ENCODE data around the gene TREM1. TPM values are rescaled to one million over a fixed set of nuclear protein-coding genes. Genes with fewer than 3 reads are reported as not detected.

The TREM1 gene
- total RNA-seq, 2 experiments from 2014 or later: not detected

DNA sequence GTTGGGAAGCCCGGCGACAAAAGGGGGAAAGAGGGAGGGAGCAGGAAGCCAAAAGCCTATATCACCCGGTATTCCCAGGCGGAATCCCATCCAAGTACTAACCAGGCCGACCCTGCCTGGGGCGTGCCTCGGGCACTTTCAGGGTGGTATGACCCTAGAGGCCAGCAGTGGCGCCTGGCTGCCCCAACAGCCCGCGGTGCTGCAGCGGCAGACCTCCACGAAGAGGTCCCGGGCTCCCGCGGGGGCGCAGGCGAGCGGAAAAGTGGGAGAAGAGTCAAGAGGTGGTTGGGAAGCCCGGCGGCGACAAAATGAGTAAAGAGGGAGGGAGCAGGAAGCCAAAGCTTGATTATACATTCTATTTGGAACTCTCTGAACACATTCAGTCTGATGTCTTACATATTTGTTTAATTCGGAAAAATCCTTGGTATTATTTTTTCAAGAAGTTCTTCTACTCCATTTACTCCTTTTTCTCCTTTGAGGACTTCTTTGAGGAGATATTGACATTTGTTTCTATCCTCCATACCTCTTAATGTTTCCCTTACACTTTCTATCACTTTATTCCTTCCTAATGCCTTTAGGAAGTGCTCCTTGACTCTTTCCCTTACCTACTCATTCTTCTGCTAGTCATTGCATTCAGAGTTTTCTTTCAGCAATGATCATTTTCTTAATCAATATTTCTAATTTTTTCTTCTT lies 46.9 kb downstream of the TREM1 start:
- H3K4me3 Mint-ChIP-seq: no peak overlapping the region

DNA sequence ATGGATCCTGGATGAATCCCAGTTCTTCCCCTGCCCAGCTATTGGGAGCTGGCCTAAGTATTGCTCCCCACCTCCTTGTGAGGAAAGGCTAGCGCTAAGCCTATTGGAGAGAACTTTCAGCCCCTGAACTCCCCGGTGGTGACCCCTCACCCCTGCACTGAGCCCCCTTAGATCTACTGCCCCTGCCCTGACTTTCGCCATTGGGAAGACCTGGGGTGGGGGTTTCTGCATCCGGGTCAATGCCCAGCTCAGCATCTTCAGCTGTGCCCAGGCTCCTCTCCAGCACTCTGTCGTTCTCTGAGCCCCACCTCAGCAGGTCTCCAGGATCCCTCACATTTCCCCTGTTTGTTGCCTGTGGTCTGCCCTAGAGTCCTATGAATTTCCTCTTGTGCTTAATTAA lies 49.4 kb downstream of the TREM1 start:
- POLR2A ChIA-PET: no interaction called here
- Mint-ChIP-seq H3K4me3 (no peak overlapping the region), H3K4me1 (peaks cover 2% of the 10 kb centered on the region), H3K27me3 (peaks cover 50% of the 10 kb centered on the region), H3K36me3 (peaks cover 2% of the 10 kb centered on the region), H3K27ac (no peak overlapping the region), H3K9me3 (no peaks in the 10 kb centered on the region)
- no peak for ATAC-seq (ENCODE audit: low read depth)
- DNase-seq: no peak

More for the DNA sequence above, 46.9 kb downstream of the TREM1 start:
- no peaks in the 10 kb centered on the region for H3K9me3 Mint-ChIP-seq
- POLR2A ChIA-PET: interaction anchor here (0.7 kb wide), 1 partner anchor 257 kb away, joined by 5 read pairs; no protein-coding TSS in a partner anchor
- H3K36me3 Mint-ChIP-seq: peaks cover 2% of the 10 kb centered on the region
- H3K27me3 Mint-ChIP-seq: peaks cover 46% of the 10 kb centered on the region
- no peak overlapping the region for H3K27ac Mint-ChIP-seq
- ATAC-seq (ENCODE audit: low read depth) (no peak), DNase-seq (no peak)
- H3K4me1 Mint-ChIP-seq: peaks cover 4% of the 10 kb centered on the region

DNA sequence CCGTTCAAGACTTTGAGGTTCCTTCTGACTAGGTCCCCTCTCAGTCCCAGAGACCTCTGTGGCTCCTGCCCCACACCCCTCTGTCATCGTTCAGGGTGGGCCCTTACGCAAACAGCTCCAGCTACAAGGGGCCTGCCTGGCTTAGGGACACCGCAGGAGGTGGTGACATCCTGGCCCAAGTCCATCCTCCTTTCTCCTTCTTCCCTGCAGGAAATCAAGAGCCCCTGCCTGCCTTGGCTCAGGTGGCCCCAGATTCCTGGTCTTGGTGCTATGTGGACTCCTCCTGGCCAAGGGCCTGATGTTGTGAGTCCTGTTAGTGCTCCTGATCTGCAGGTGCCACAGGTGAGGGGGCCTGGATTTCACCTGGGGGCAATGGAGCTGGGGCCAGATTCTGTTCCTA lies 50.2 kb downstream of the TREM1 start:
- no peak for DNase-seq
- Mint-ChIP-seq H3K27ac (no peak overlapping the region), H3K27me3 (peaks cover 53% of the 10 kb centered on the region), H3K36me3 (peaks cover 2% of the 10 kb centered on the region), H3K4me1 (peaks cover 2% of the 10 kb centered on the region), H3K9me3 (no peaks in the 10 kb centered on the region), H3K4me3 (no peak overlapping the region)
- POLR2A ChIA-PET: no interaction called here
- ATAC-seq (ENCODE audit: low read depth): no peak

DNA sequence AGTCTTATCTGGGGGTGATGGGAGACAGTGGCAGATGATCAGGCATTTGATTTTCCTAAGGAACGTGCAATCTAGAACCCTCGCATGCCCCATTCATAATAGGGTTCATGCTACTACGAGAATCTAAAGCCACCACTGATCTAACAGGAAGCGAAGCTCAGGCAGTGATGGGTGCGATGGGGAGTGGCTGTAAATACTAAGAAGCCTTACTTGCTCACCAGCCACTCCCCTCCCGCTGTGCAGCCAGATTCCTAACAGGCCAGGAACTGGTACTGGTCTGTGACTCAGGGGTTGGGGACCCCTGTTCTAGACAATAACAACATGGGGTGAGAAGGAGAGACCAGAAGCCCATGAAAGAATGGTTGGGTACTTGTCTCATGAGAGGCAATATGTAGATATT lies 53.8 kb downstream of the TREM1 start:
- peaks cover 4% of the 10 kb centered on the region for H3K4me1 Mint-ChIP-seq
- peaks cover 29% of the 10 kb centered on the region for H3K27me3 Mint-ChIP-seq
- no peaks in the 10 kb centered on the region for H3K9me3 Mint-ChIP-seq
- ATAC-seq (ENCODE audit: low read depth): no peak
- POLR2A ChIA-PET: interaction anchor here (0.6 kb wide), 1 partner anchor 376 kb away, joined by 5 read pairs; no protein-coding TSS in a partner anchor
- DNase-seq: no peak
- H3K4me3 Mint-ChIP-seq: no peak overlapping the region
- H3K27ac Mint-ChIP-seq: no peak overlapping the region
- H3K36me3 Mint-ChIP-seq: no peaks in the 10 kb centered on the region

DNA sequence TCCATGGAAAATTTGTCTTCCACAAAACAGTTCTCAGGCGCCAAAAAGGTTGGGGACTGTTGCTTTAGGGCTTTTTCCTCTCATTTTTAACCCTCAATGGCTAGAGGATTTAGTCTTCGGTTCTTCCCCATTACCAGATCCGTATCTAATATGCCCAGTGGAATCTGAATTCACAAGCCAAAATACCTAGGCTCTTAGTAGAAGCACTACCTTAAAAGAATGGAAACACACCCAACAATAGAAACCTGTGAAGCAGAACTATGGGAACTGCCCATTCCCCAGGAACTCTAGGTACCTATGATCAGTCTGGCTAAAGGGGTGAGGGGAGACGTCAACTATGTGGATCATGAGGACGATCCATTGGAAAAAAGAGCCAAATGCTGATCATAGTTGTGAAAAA lies 55.2 kb downstream of the TREM1 start:
- H3K9me3 Mint-ChIP-seq: no peaks in the 10 kb centered on the region
- H3K27me3 Mint-ChIP-seq: peaks cover 33% of the 10 kb centered on the region
- no peak overlapping the region for H3K27ac Mint-ChIP-seq
- no peak overlapping the region for H3K4me3 Mint-ChIP-seq
- H3K36me3 Mint-ChIP-seq: no peaks in the 10 kb centered on the region
- ATAC-seq (ENCODE audit: low read depth) (no peak), DNase-seq (no peak)
- POLR2A ChIA-PET: no interaction called here
- H3K4me1 Mint-ChIP-seq: peaks cover 1% of the 10 kb centered on the region

DNA sequence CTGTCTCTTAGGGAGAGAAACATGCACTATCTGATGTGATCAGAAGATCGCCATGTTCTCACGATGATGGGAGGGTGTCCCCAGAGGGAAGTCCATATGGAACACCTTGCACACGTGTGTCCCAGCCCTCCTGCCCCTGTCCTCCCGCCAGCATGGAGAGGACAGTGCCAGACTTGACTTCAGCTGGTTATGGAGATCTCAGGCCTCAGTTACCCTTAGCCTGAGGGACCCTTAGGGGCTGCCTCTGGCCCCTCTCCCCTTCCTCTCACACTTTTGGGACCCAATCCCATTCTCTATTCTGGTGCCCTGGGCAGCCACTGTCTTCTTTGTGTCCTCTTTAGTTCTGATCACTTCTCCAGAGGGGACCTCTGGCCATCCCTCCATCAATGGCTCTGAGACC lies 56.8 kb downstream of the TREM1 start:
- POLR2A ChIA-PET: no interaction called here
- Mint-ChIP-seq H3K4me1 (peaks cover 1% of the 10 kb centered on the region), H3K27me3 (peaks cover 42% of the 10 kb centered on the region), H3K27ac (peak overlapping the region; percentile 10), H3K9me3 (no peaks in the 10 kb centered on the region), H3K4me3 (no peak overlapping the region), H3K36me3 (no peaks in the 10 kb centered on the region)
- ATAC-seq (ENCODE audit: low read depth) (no peak), DNase-seq (no peak)

DNA sequence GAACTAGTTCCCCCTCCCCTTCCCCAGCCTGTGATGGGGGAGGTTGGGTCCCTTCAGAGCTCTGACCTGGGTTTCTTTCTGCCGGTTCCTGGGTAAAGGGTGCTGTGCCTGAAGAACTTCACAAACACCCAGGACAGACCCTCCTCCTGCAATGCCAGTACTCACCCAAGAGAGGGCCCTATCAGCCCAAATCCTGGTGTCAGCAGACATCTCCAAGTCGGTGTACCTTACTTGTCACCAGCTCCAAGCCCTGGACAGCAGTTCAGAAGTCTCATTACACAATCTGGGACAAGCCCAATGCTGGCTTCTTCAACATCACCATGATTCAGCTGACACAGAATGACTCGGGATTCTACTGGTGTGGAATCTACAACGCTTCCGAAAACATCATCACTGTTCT lies 57.9 kb downstream of the TREM1 start:
- no peaks in the 10 kb centered on the region for H3K9me3 Mint-ChIP-seq
- H3K36me3 Mint-ChIP-seq: no peaks in the 10 kb centered on the region
- DNase-seq (no peak), ATAC-seq (ENCODE audit: low read depth) (no peak)
- H3K27me3 Mint-ChIP-seq: peaks cover 38% of the 10 kb centered on the region
- no peak overlapping the region for H3K27ac Mint-ChIP-seq
- H3K4me3 Mint-ChIP-seq: no peak overlapping the region
- peaks cover 1% of the 10 kb centered on the region for H3K4me1 Mint-ChIP-seq
- POLR2A ChIA-PET: no interaction called here

DNA sequence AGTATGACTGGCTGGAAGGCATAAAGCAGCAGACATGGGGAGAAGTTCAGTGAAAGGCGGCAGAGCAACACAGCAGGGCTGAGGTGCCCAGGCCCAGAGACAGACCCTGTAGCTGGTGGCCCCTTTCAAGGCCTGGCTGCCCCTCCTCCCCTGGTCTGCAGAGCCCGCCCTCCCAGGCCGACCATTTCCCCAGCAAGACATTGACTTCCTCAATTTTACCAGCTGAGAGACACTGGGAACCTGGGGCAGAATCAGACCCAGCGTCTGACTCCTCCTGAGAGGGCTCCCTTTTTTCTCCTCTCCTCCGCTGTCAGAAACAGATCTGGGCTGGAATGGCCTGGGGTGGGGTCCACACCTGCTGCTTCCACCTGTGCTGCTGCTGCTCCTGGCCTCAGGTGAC lies 58.4 kb downstream of the TREM1 start, which contains the start of gene TREML4:
TREML4 (plus strand) TSS at position 254 of the 400 bp plus-strand sequence; CDS start at position 333, 79 bp downstream.
- H3K27me3 Mint-ChIP-seq: peaks cover 38% of the 10 kb centered on the region
- H3K9me3 Mint-ChIP-seq: no peaks in the 10 kb centered on the region
- no peak for ATAC-seq (ENCODE audit: low read depth)
- H3K27ac Mint-ChIP-seq: no peak within 1 kb of the TSS
- H3K4me1 Mint-ChIP-seq: peaks cover 1% of the 10 kb centered on the region
- POLR2A ChIA-PET: no interaction called here
- no peaks in the 10 kb centered on the region for H3K36me3 Mint-ChIP-seq
- H3K4me3 Mint-ChIP-seq: no peak within 1 kb of the TSS
- no peak for DNase-seq

DNA sequence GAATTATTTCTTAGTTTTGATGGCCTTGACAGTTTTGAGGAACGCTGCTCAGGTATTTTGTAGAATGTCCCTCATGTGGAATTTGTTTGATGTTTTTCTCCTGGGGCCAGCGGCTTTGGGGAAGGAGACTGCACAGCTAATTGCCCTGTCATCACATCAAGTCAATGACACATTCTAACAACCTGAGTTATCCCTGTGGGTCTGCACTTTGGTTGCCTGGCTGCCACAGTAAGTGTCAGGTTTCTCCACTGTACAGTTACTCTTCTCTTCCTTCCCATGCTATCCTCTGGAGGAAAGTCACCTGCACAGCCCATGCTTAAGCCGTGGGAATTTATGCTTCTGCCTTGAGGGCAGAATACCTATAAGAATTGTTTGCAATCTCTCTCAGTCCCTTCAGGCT lies 59.7 kb downstream of the TREM1 start:
- Mint-ChIP-seq H3K36me3 (no peaks in the 10 kb centered on the region), H3K4me1 (peaks cover 7% of the 10 kb centered on the region), H3K4me3 (no peak overlapping the region), H3K27me3 (peaks cover 29% of the 10 kb centered on the region), H3K27ac (no peak overlapping the region), H3K9me3 (no peaks in the 10 kb centered on the region)
- DNase-seq (no peak), ATAC-seq (ENCODE audit: low read depth) (no peak)
- POLR2A ChIA-PET: no interaction called here

DNA sequence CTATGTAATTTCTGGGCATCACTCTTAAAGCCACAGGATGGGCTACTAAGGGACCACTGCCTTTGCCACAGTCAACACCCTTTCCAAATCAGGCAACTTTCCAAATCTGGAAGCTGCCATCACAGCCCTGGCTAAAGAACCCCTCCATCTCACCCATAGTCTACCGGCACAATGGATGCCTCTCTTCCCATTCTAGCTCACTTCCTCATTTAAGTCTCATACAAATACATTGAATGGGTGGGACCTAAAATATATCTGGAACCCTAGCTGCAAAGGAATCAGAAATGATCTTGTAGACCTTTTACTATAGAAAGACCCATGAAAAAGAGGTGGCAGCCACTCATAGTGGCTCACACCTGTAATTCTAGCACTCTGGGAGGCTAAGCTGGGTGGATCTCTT lies 61.7 kb downstream of the TREM1 start:
- no peak for ATAC-seq (ENCODE audit: low read depth)
- no peak overlapping the region for H3K4me3 Mint-ChIP-seq
- no peak for DNase-seq
- POLR2A ChIA-PET: no interaction called here
- peaks cover 7% of the 10 kb centered on the region for H3K4me1 Mint-ChIP-seq
- H3K27ac Mint-ChIP-seq: no peak overlapping the region
- H3K9me3 Mint-ChIP-seq: peaks cover 6% of the 10 kb centered on the region
- peaks cover 27% of the 10 kb centered on the region for H3K27me3 Mint-ChIP-seq
- H3K36me3 Mint-ChIP-seq: no peaks in the 10 kb centered on the region

Other genes starting within 250 kb of the TREM1 start
- gene UNC5CL, start 247.5 kb downstream of the TREM1 start, total RNA-seq: 1 to 10 TPM; 3.0 to 4.2 TPM
- not detected for gene TSPO2, start 244.2 kb downstream of the TREM1 start, total RNA-seq
- gene APOBEC2, start 233.5 kb downstream of the TREM1 start, total RNA-seq: not detected
- gene OARD1, start 214.3 kb downstream of the TREM1 start, total RNA-seq: 10 to 100 TPM; 38.9 to 40.8 TPM
- gene NFYA, start 213.7 kb downstream of the TREM1 start, total RNA-seq: 10 to 100 TPM; 44.4 to 47.7 TPM
- gene TREML1, start 132.3 kb downstream of the TREM1 start, total RNA-seq: not detected
- 1 to 10 TPM; 1.9 to 2.8 TPM for gene TREM2, start 123.6 kb downstream of the TREM1 start, total RNA-seq
- 10 to 100 TPM; 13.5 to 14.9 TPM for gene TREML2, start 85.5 kb downstream of the TREM1 start, total RNA-seq
- gene TREML4, start 58.3 kb downstream of the TREM1 start, total RNA-seq: not detected
- gene NCR2, start 48.9 kb upstream of the TREM1 start, total RNA-seq: under 1 TPM; 0.82 to 1.00 TPM